Ovary (tissue), 3 donors: ENCODE data around the gene HPCAL1.

Source experiments
- POLR2A ChIP-seq: fragments of 450-650 bp; IDR thresholded peaks from one replicate; pipeline ENCODE4 v1.6.1; 2017; ENCODE audit warnings: antibody characterized with exemption, mild to moderate bottlenecking, moderate library complexity
- TF ChIP-seq, protein P1 (sequence below), 3 donors: fragments of 450-650 bp in 2 of 3; fragments of 200-600 bp in 1 of 3; IDR thresholded peaks; one replicate each; pipeline versions ENCODE4 v1.5.1 to v1.8.0; 2016 to 2022; ENCODE audit warnings: antibody characterized with exemption in 3 of 3, mild to moderate bottlenecking in 1 of 3
- donor health status: DM: no; HTN: no; CAD: no.

DNA sequence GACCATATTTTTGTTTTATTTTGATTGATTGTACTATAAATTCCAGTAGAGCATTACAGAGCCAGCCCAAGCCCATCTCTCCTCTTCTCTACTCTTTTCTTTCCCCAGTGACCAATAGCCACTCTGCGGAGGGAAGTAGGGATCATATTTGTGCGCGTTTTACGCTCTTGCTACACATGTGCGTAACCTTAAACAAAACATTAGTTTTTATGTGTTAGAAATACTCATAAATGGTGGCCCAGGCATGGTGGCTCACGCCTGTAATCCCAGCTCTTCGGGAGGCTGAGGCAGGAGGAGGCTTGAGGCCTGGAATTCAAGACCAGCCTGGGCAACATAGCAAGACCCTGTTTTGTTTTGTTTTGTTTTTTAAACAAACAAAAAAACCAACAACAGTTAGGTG lies 31.3 kb downstream of the HPCAL1 start:
- no peak for TF ChIP-seq POLR2A
- TF ChIP-seq, protein P1, sequence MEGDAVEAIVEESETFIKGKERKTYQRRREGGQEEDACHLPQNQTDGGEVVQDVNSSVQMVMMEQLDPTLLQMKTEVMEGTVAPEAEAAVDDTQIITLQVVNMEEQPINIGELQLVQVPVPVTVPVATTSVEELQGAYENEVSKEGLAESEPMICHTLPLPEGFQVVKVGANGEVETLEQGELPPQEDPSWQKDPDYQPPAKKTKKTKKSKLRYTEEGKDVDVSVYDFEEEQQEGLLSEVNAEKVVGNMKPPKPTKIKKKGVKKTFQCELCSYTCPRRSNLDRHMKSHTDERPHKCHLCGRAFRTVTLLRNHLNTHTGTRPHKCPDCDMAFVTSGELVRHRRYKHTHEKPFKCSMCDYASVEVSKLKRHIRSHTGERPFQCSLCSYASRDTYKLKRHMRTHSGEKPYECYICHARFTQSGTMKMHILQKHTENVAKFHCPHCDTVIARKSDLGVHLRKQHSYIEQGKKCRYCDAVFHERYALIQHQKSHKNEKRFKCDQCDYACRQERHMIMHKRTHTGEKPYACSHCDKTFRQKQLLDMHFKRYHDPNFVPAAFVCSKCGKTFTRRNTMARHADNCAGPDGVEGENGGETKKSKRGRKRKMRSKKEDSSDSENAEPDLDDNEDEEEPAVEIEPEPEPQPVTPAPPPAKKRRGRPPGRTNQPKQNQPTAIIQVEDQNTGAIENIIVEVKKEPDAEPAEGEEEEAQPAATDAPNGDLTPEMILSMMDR (IDR thresholded peaks at IDR 0.05): no peak
